ENCODE results near the gene MRC1.
"Not testable (repeated sequence)": the region's sequence is repeated elsewhere in the genome, so short reads cannot be mapped to it uniquely, and the experiment has no call there.

MRC1 gene

GRCh38 chr10:17915181-17915580 is 106.0 kb downstream of the MRC1 start:
- no peak for ATAC-seq (ENCODE audit: low read depth)
- Histone ChIP-seq H3K4me3 (ENCODE audit: severe bottlenecking) (no peak overlapping the region), H3K27ac (ENCODE audit: poor library complexity, severe bottlenecking) (no peak overlapping the region), H3K36me3 (ENCODE audit: low read depth) (no peaks in the 10 kb centered on the region), H3K9me3 (ENCODE audit: severe bottlenecking) (no peaks in the 10 kb centered on the region), H3K27me3 (ENCODE audit: insufficient read depth, poor library complexity, severe bottlenecking) (no peaks in the 10 kb centered on the region), H3K4me1 (ENCODE audit: insufficient read depth, poor library complexity, severe bottlenecking) (no peaks in the 10 kb centered on the region)
- no peak for TF ChIP-seq CTCF (IDR thresholded peaks at IDR 0.05; ENCODE audit: poor library complexity, severe bottlenecking)
- DNase-seq (ENCODE audit: low spot score), result no peak

GRCh38 chr10:17918187-17918903 is 109.2 kb downstream of the MRC1 start:
- ATAC-seq (ENCODE audit: low read depth) (no peak), DNase-seq (ENCODE audit: low spot score) (no peak)
- no peak for TF ChIP-seq CTCF (IDR thresholded peaks at IDR 0.05; ENCODE audit: poor library complexity, severe bottlenecking)
- no peaks in the 10 kb centered on the region for H3K9me3 ChIP-seq (ENCODE audit: severe bottlenecking)
- no peaks in the 10 kb centered on the region for H3K36me3 ChIP-seq (ENCODE audit: low read depth)
- H3K27ac ChIP-seq (ENCODE audit: poor library complexity, severe bottlenecking), result no peak overlapping the region
- no peak overlapping the region for H3K4me3 ChIP-seq (ENCODE audit: severe bottlenecking)
- H3K27me3 ChIP-seq (ENCODE audit: insufficient read depth, poor library complexity, severe bottlenecking), result no peaks in the 10 kb centered on the region
- H3K4me1 ChIP-seq (ENCODE audit: insufficient read depth, poor library complexity, severe bottlenecking), result no peaks in the 10 kb centered on the region

- DNase-seq (ENCODE audit: low spot score) (no peak), ATAC-seq (ENCODE audit: low read depth) (no peak)
- Histone ChIP-seq H3K27ac (ENCODE audit: poor library complexity, severe bottlenecking) (no peak overlapping the region), H3K9me3 (ENCODE audit: severe bottlenecking) (no peaks in the 10 kb centered on the region), H3K27me3 (ENCODE audit: insufficient read depth, poor library complexity, severe bottlenecking) (no peaks in the 10 kb centered on the region), H3K36me3 (ENCODE audit: low read depth) (no peaks in the 10 kb centered on the region), H3K4me1 (ENCODE audit: insufficient read depth, poor library complexity, severe bottlenecking) (peaks cover 6% of the 10 kb centered on the region), H3K4me3 (ENCODE audit: severe bottlenecking) (no peak overlapping the region)
- no peak for TF ChIP-seq CTCF (IDR thresholded peaks at IDR 0.05; ENCODE audit: poor library complexity, severe bottlenecking)
Measured at GRCh38 chr10:17921378-17921777, 112.2 kb downstream of the MRC1 start.

- ATAC-seq (ENCODE audit: low read depth) (peak; percentile 97), DNase-seq (ENCODE audit: low spot score) (peak; percentile 72)
- no peak for TF ChIP-seq CTCF (IDR thresholded peaks at IDR 0.05; ENCODE audit: poor library complexity, severe bottlenecking)
- H3K36me3 ChIP-seq (ENCODE audit: low read depth), result no peaks in the 10 kb centered on the region
- no peaks in the 10 kb centered on the region for H3K27me3 ChIP-seq (ENCODE audit: insufficient read depth, poor library complexity, severe bottlenecking)
- H3K4me3 ChIP-seq (ENCODE audit: severe bottlenecking), result no peak overlapping the region
- H3K4me1 ChIP-seq (ENCODE audit: insufficient read depth, poor library complexity, severe bottlenecking), result peaks cover 6% of the 10 kb centered on the region
- peak overlapping the region; percentile 64 for H3K27ac ChIP-seq (ENCODE audit: poor library complexity, severe bottlenecking)
- H3K9me3 ChIP-seq (ENCODE audit: severe bottlenecking), result no peaks in the 10 kb centered on the region
Measured at GRCh38 chr10:17923728-17924127, 114.6 kb downstream of the MRC1 start.

DNA sequence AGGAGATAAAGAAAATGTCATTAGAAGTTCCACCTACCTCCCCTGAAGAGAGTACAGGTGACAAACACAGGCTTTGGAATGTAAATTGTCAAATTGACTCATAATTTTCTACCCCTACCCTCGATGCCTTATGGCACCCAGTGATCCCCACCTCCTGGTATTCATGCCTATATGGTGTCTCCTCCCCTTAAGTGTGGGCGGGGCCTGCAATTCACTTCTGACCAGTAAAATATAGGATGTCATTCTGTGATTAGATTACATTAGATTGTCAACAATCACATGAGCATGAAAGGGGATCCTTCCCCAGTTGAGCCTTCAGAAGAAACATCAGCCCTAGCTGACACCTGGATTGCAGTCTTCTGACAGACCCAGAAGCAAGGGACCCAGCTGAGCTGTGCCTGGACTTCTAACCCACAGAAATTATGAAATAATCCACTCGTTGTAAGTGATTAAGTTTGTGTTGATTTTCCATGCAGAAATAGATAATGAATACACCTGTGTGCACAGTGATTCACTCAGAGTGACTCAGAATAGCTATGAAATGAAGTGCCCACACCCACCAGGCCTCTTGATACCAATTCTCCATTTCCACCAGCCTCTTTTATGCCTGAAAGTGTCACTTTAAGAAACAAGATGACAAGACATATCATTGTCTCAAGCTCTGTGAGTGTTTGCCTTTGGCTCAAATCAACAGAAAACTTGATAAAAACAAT is 134.0 kb downstream of the MRC1 start:
- ATAC-seq (ENCODE audit: low read depth) (peak; percentile 88), DNase-seq (ENCODE audit: low spot score) (no peak)
- Histone ChIP-seq H3K27me3 (ENCODE audit: insufficient read depth, poor library complexity, severe bottlenecking) (no peaks in the 10 kb centered on the region), H3K4me3 (ENCODE audit: severe bottlenecking) (no peak overlapping the region), H3K4me1 (ENCODE audit: insufficient read depth, poor library complexity, severe bottlenecking) (no peaks in the 10 kb centered on the region), H3K36me3 (ENCODE audit: low read depth) (no peaks in the 10 kb centered on the region), H3K9me3 (ENCODE audit: severe bottlenecking) (no peaks in the 10 kb centered on the region), H3K27ac (ENCODE audit: poor library complexity, severe bottlenecking) (no peak overlapping the region)
- TF ChIP-seq CTCF (IDR thresholded peaks at IDR 0.05; ENCODE audit: poor library complexity, severe bottlenecking), result no peak

DNA sequence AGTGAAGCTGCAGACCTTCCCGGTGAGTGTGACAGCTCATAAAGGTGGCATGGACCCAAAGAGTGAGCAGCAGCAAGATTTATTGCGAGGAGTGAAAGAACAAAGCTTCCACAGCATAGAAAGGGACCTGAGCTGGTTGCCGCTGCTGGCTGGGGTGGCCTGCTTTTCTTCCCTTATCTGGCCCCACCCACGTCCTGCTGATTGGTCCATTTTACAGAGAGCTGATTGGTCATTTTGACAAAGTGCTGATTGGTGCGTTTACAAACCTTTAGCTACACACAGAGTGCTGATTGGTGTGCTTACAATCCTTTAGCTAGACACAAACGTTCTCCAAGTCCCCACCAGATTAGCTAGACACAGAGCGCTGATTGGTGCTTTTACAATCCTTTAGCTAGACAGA is 141.1 kb downstream of the MRC1 start:
- not testable (repeated sequence) for DNase-seq (ENCODE audit: low spot score); H3K27me3 ChIP-seq (ENCODE audit: insufficient read depth, poor library complexity, severe bottlenecking); H3K9me3 ChIP-seq (ENCODE audit: severe bottlenecking); H3K4me1 ChIP-seq (ENCODE audit: insufficient read depth, poor library complexity, severe bottlenecking); H3K4me3 ChIP-seq (ENCODE audit: severe bottlenecking); H3K27ac ChIP-seq (ENCODE audit: poor library complexity, severe bottlenecking); H3K36me3 ChIP-seq (ENCODE audit: low read depth); ATAC-seq (ENCODE audit: low read depth)
